OCI-LY7 (cell line): ENCODE measurements around the gene GJC1. TPM values are rescaled to one million over a fixed set of nuclear protein-coding genes. Genes with fewer than 3 reads are reported as not detected.

Experiments used
- BruUV-seq: library from RNA; stranded (reverse); fragments of 400-500 nt; replicated peaks from 2 replicates; lab custom pipeline; 2021; lab: Mats Ljungman, UMichigan
- CTCF ChIA-PET: fragments of 300-600 bp; sonication (Branson Sonifier 250); formaldehyde crosslinking; loops from one replicate; lab custom pipeline; 2022; ENCODE audit warnings: antibody characterized with exemption; ENCODE audit not compliant: unreplicated experiment; lab: Charles Lee
- POLR2A ChIA-PET: fragments of 300-600 bp; sonication (Branson Sonifier 250); formaldehyde crosslinking; loops from one replicate; lab custom pipeline; 2022; ENCODE audit warnings: antibody characterized with exemption; lab: Charles Lee
- DNase-seq: peaks from one replicate; pipeline ENCODE4 v3.0.0-alpha.2; 2015; ENCODE audit warnings: low spot score
- H2AFZ ChIP-seq: fragments of 200-600 bp; sonication (generic), shearing (Covaris generic); 2 replicates; pipeline ENCODE4 v1.6.1; 2014; ENCODE audit warnings: mild to moderate bottlenecking, antibody characterized with exemption, low read length, moderate library complexity
- H3K27ac ChIP-seq: fragments of 200-600 bp; sonication (generic); 2 replicates; pipeline ENCODE4 v1.5.1; 2014; ENCODE audit warnings: mixed run types, low read depth, mild to moderate bottlenecking, moderate library complexity, low read length, inconsistent platforms; ENCODE audit not compliant: poor library complexity, severe bottlenecking
- H3K36me3 ChIP-seq: fragments of 200-600 bp; sonication (generic); 2 replicates; pipeline ENCODE4 v1.6.1; 2014; ENCODE audit warnings: mild to moderate bottlenecking, antibody characterized with exemption, low read length, moderate library complexity, mixed read lengths; ENCODE audit not compliant: insufficient read depth
- H3K4me1 ChIP-seq: fragments of 200-600 bp; sonication (generic); 2 replicates; pipeline ENCODE4 v1.5.1; 2014; ENCODE audit warnings: mild to moderate bottlenecking, low read length; ENCODE audit not compliant: insufficient read depth, poor library complexity, severe bottlenecking
- H3K4me2 ChIP-seq: fragments of 200-600 bp; sonication (generic); 2 replicates; pipeline ENCODE4 v1.6.1; 2014; ENCODE audit warnings: mild to moderate bottlenecking, low read length
- H3K4me3 ChIP-seq: fragments of 200-600 bp; sonication (generic); 2 replicates; pipeline ENCODE4 v1.5.1; 2014; ENCODE audit warnings: mild to moderate bottlenecking, low read depth, low read length; ENCODE audit not compliant: poor library complexity, severe bottlenecking
- H3K79me2 ChIP-seq: fragments of 200-600 bp; sonication (generic); 2 replicates; pipeline ENCODE4 v1.6.1; 2016; ENCODE audit warnings: low read depth, mild to moderate bottlenecking, low read length, moderate library complexity, mixed read lengths; ENCODE audit not compliant: insufficient read depth
- H3K9me2 ChIP-seq: fragments of 200-600 bp; sonication (generic); 2 replicates; pipeline ENCODE4 v1.6.1; 2016; ENCODE audit warnings: mild to moderate bottlenecking, low read length, mixed read lengths; ENCODE audit not compliant: insufficient read depth
- H3K9me3 ChIP-seq: fragments of 200-600 bp; sonication (generic); 2 replicates; pipeline ENCODE4 v1.6.1; 2014; ENCODE audit warnings: mild to moderate bottlenecking, mixed run types, low read length, mixed read lengths
- H4K20me1 ChIP-seq: fragments of 200-600 bp; sonication (generic); 2 replicates; pipeline ENCODE4 v1.6.1; 2014; ENCODE audit warnings: mild to moderate bottlenecking, antibody characterized with exemption, low read length, moderate library complexity, mixed read lengths; ENCODE audit not compliant: insufficient read depth
- EZH2phosphoT487 ChIP-seq: fragments of 200-600 bp; sonication (generic); IDR thresholded peaks from 2 replicates; pipeline ENCODE4 v1.6.1; 2018; ENCODE audit warnings: low read depth, borderline replicate concordance, mild to moderate bottlenecking, mixed run types, antibody characterized with exemption, low read length, moderate library complexity, mixed read lengths
- intact Hi-C: fragments of 100-400 bp; cut with micrococcal nuclease; formaldehyde crosslinking; loops from one replicate; pipeline ENCODE4 v1.10.0; 2022; ENCODE audit not compliant: unreplicated experiment
- total RNA-seq, 2 experiments: library from RNA; depleted of rRNA in 1 of 2; stranded (reverse); fragments of >200 nt in 1 of 2; shearing (Covaris generic) in 1 of 2; gene quantifications; 2 replicates each; pipeline ENCODE4 v1.2.3, GENCODE V29; 2014 to 2022
- TF ChIP-seq, protein P1 (sequence below): fragments of 200-600 bp; sonication (generic); conservative IDR thresholded peaks from 2 replicates; pipeline ENCODE4 v1.5.1; 2014; ENCODE audit warnings: mild to moderate bottlenecking, antibody characterized with exemption, low read length, moderate library complexity, mixed read lengths

GJC1 gene
- total RNA-seq, 2 experiments from 2014 or later = 14.2 to 19.5 TPM

DNA sequence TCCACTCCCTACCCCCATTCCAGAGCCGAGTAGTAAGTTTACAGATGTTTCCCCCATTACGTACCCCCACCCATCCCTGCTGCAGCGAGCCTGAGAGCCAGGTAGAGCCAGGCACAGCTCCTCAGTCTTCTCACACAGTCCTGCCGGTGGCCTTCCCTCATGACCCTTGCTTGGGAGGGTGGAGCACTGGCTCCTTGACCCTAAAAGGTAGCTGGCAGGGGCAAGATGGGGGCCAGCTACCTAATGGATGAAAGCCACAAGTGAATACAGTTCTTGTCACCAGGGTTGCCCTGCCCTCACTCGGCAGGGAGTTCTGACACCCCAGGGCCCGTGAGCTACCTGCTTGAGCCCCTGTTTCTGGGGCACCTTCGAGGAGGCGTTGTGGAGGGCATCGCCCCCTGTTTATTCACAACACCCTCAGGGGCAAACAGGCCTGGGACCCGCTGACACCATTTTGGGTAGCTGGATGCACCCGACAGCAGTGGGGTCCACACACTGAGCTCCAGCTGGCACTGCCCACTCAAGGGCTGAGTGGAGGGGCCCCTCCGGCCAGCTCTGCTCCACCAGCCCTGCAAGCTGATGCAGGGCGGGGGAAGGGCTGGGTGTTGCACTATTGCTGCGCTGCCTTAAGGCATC is 49.1 kb downstream of the GJC1 start:
- CTCF ChIA-PET = interaction anchor here (0.6 kb wide), 1 partner anchor 49 kb away, joined by 3 read pairs; the partner anchor contains the start of gene GJC1
- no peaks in the 10 kb centered on the region for H4K20me1 ChIP-seq
- TF ChIP-seq, protein P1, sequence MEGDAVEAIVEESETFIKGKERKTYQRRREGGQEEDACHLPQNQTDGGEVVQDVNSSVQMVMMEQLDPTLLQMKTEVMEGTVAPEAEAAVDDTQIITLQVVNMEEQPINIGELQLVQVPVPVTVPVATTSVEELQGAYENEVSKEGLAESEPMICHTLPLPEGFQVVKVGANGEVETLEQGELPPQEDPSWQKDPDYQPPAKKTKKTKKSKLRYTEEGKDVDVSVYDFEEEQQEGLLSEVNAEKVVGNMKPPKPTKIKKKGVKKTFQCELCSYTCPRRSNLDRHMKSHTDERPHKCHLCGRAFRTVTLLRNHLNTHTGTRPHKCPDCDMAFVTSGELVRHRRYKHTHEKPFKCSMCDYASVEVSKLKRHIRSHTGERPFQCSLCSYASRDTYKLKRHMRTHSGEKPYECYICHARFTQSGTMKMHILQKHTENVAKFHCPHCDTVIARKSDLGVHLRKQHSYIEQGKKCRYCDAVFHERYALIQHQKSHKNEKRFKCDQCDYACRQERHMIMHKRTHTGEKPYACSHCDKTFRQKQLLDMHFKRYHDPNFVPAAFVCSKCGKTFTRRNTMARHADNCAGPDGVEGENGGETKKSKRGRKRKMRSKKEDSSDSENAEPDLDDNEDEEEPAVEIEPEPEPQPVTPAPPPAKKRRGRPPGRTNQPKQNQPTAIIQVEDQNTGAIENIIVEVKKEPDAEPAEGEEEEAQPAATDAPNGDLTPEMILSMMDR = no peak
- no peak for TF ChIP-seq EZH2phosphoT487

DNA sequence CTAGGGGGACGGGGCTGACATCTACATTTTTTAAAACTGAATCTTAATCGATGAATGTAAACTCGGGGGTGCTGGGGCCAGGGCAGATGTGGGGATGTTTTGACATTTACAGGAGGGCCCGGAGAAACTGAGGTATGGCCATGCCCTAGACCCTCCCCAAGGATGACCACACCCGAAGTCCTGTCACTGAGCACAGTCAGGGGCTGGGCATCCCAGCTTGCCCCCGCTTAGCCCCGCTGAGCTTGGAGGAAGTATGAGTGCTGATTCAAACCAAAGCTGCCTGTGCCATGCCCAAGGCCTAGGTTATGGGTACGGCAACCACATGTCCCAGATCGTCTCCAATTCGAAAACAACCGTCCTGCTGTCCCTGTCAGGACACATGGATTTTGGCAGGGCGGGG is 49.9 kb downstream of the GJC1 start:
- H3K9me2 ChIP-seq = no peaks in the 10 kb centered on the region
- no peaks in the 10 kb centered on the region for H3K36me3 ChIP-seq
- H3K79me2 ChIP-seq = no peaks in the 10 kb centered on the region
- intact Hi-C loops = no loop called here
- DNase-seq = no peak
- no peaks in the 10 kb centered on the region for H4K20me1 ChIP-seq
- no peak overlapping the region for H2AFZ ChIP-seq
- H3K4me2 ChIP-seq = no peak overlapping the region
- CTCF ChIA-PET = interaction anchor here (1.2 to 1.3 kb wide), 2 partner anchors 83 to 84 kb away, joined by 4 to 5 read pairs; no protein-coding TSS in a partner anchor
- peaks cover 15% of the 10 kb centered on the region for H3K4me1 ChIP-seq
- H3K27ac ChIP-seq = no peak overlapping the region
- POLR2A ChIA-PET = interaction anchor here (0.6 kb wide), 1 partner anchor 76 kb away, joined by 3 read pairs; no protein-coding TSS in a partner anchor
- TF ChIP-seq EZH2phosphoT487 = no peak
- TF ChIP-seq, protein P1 = no peak
- no peak overlapping the region for H3K4me3 ChIP-seq
- no peaks in the 10 kb centered on the region for H3K9me3 ChIP-seq
- no TSS peak for BruUV-seq

More for the DNA sequence above, 49.1 kb downstream of the GJC1 start:
- no peak overlapping the region for H3K27ac ChIP-seq
- POLR2A ChIA-PET = interaction anchor here (0.5 kb wide), 1 partner anchor 421 kb away, joined by 4 read pairs; no protein-coding TSS in a partner anchor
- H2AFZ ChIP-seq = no peak overlapping the region
- no peaks in the 10 kb centered on the region for H3K79me2 ChIP-seq
- H3K9me2 ChIP-seq = no peaks in the 10 kb centered on the region
- H3K4me3 ChIP-seq = no peak overlapping the region
- H3K4me1 ChIP-seq = peaks cover 15% of the 10 kb centered on the region
- H3K4me2 ChIP-seq = no peak overlapping the region
- no TSS peak for BruUV-seq
- no peaks in the 10 kb centered on the region for H3K36me3 ChIP-seq
- intact Hi-C loops = no loop called here
- no peak for DNase-seq
- no peaks in the 10 kb centered on the region for H3K9me3 ChIP-seq
